ENCODE results near the gene RGS11. TPM values are rescaled to one million over a fixed set of nuclear protein-coding genes. Genes with fewer than 3 reads are reported as not detected.

Gene RGS11
- total RNA-seq, 1 experiment from 2014 or later, result not detected

DNA sequence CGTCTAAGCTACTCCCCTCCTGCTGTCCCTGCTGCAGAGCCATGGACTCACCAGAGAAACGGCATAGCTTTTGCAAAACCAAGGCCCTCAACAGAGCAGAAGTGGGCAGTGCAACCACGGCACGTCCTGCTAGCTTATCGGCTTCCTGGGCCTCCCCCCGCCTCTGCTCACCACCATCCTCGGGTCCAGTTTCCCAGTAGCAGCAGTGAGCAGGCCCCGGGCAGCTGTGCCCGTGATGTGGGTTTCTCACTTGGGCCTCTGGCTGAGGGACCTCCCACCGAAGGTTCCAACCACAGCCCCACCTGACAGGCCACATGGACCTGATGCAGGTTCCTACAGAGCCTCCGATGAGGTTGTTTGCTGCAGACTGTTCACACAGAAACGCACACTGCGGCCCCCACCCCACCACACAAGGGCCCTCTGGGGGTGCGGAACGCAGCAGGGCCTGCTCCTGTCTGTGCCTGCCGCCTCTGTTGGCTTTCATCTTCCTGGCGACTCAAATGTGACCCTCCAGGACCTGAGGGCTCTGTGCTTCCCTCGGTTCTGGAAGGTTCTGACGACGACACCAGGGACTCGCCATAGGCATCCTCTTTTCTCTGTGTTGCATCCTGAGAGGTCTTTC, 32.1 kb upstream of the RGS11 start:
- Histone ChIP-seq H3K4me3 (no peak overlapping the region), H3K4me1 (replicated peaks) (no peaks in the 10 kb centered on the region), H3K9me3 (replicated peaks) (no peaks in the 10 kb centered on the region), H3K36me3 (peaks cover 21% of the 10 kb centered on the region), H3K27ac (no peak overlapping the region), H3K27me3 (replicated peaks) (no peaks in the 10 kb centered on the region)
- DNase-seq (ENCODE audit: low read depth in 1 of 2, low spot score in 2 of 2), result no peak

DNA sequence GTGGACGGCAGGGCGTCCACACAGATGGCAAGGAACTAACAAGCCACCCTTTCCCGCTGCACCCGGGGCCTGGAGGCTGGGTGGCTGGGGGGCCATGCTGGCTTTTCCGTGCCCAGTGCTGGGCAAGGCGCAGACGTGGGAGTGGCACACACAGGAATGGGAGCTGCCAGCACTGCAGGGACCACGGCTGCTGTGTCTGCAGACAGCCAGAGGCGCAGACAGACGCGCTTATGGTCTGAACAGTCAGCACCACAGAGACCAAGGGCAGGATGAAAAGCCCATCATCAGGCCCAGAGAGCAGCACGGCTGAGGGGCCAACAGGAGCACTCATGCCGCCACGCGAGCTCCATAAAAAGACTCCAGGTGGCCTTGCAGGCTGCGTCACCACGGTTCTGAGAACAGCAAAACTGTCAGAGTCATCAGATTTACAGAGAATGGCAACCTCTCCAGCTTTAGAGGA, 31.2 kb upstream of the RGS11 start:
- no peak for DNase-seq (ENCODE audit: low read depth in 1 of 2, low spot score in 2 of 2)
- Histone ChIP-seq H3K4me1 (replicated peaks) (no peaks in the 10 kb centered on the region), H3K4me3 (no peak overlapping the region), H3K9me3 (replicated peaks) (no peaks in the 10 kb centered on the region), H3K27me3 (replicated peaks) (no peaks in the 10 kb centered on the region), H3K27ac (no peak overlapping the region), H3K36me3 (peaks cover 21% of the 10 kb centered on the region)

DNA sequence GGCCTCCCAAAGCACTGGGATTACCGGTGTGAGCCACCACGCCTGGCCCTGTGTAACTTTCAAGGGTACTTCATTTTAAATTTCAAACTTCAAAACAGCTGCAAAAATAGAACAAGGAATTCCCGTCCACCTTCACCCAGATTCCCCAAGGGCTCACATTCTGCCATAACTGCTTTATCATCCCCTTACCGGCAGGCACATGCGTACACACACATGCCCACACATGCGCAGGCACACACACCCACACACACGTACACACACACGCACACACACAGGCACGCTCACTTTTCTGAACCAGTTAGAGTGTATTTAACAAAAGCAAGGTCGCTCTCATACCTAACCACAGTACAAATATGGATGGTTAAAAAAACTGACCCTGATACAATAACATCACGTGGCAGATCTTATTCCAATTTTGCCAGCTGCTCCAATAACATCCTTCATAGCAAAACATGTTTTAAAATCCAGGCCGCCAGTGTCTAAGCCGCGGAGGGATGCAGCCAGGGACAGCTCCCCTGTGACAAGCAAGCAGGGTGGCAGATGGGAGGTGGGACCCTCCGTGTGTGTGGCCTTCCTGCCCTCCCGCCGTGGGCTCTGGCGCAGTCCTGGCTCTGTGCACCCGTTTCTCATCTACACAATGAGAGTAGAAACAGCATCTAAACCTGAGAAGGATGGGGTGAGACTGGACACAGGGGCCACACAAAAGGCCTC, 30.3 kb upstream of the RGS11 start:
- no peak overlapping the region for H3K27ac ChIP-seq
- no peak overlapping the region for H3K4me3 ChIP-seq
- no peaks in the 10 kb centered on the region for H3K9me3 ChIP-seq (replicated peaks)
- H3K36me3 ChIP-seq, result peaks cover 21% of the 10 kb centered on the region
- H3K4me1 ChIP-seq (replicated peaks), result no peaks in the 10 kb centered on the region
- no peak for DNase-seq (ENCODE audit: low read depth in 1 of 2, low spot score in 2 of 2)
- H3K27me3 ChIP-seq (replicated peaks), result no peaks in the 10 kb centered on the region

DNA sequence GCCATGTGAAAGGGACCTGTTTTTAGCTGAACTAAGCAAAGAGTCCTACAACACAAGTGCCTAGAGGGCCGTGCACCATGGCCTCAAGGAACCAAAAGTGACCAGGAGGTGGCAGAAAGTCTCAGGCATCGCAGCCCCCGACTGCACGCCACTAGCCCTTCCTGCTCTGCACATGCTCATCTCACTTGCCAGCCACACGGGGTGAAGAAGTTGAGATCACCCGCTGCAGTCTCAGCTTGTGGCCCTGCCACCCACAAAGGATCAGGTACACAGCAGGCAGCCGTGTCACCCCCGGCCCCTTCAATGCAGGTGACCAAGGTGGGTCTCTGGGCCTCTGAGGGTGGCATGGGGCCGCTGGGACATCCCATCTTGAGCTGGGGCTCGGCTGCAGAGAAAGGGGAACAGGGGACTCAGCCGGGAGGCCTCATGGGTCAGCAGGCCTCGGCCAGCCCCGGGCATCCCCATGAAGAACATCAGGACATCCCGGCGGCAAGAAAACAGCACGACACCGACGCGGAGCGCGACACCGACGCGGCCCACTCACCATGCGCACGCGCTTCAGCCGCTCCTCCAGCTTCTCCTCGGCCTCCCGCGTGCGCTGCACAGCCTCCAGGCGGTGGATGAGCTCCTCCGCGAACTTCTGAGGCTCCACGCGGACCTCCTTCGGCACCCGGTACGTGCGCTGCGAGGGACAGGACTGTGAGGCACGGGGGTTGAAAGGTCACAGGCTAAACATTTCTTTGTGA, 28.2 kb upstream of the RGS11 start:
- DNase-seq (ENCODE audit: low read depth in 1 of 2, low spot score in 2 of 2), result no peak
- peaks cover 15% of the 10 kb centered on the region for H3K36me3 ChIP-seq

DNA sequence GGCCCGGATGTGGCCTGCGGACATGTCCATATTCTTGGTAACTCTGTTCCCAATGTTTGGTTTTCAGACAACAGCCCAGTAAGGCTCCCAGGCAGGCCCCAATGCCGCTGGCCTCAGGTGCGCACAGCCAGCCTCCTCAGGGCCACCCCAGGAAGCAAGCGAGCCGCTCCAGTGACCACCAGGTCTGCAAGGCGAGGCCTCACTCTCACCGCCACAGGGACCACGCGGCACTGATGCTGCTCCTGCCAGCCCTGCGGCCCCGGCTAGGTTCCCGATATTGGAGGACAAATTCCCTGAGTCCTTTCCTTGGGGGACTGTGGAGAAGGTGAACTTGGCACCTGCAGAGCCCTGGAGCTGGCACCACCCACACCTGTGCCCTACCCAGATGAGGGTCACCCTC, 26.2 kb upstream of the RGS11 start:
- Histone ChIP-seq H3K27me3 (replicated peaks) (no peaks in the 10 kb centered on the region), H3K9me3 (replicated peaks) (no peaks in the 10 kb centered on the region), H3K36me3 (peaks cover 12% of the 10 kb centered on the region), H3K27ac (no peak overlapping the region), H3K4me3 (no peak overlapping the region), H3K4me1 (replicated peaks) (no peaks in the 10 kb centered on the region)
- no peak for DNase-seq (ENCODE audit: low read depth in 1 of 2, low spot score in 2 of 2)

More for the DNA sequence above, 28.2 kb upstream of the RGS11 start:
- H3K9me3 ChIP-seq (replicated peaks), result no peaks in the 10 kb centered on the region
- no peaks in the 10 kb centered on the region for H3K4me1 ChIP-seq (replicated peaks)
- H3K27ac ChIP-seq, result no peak overlapping the region
- H3K27me3 ChIP-seq (replicated peaks), result no peaks in the 10 kb centered on the region
- no peak overlapping the region for H3K4me3 ChIP-seq

DNA sequence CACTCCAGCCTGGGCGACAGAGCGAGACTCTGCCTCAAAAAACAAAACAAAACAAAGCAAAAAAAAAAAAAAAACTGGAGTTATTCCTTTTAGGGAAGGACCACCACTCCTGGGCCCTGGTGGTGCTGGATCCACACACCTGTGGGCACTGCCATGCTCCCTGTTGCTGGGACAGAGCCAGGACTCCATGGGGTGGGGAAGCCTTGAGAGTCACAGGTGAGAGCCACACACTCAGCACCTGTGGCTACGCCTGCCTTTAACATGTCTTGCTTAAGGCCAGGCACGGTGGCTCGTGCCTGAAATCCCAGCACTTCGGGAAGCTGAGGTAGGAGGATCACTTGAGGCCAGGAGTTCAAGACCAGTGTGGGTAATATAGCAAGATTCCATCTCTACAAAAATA, 25.5 kb upstream of the RGS11 start:
- Histone ChIP-seq H3K9me3 (replicated peaks) (no peaks in the 10 kb centered on the region), H3K27ac (no peak overlapping the region), H3K36me3 (peaks cover 14% of the 10 kb centered on the region), H3K4me1 (replicated peaks) (no peaks in the 10 kb centered on the region), H3K4me3 (no peak overlapping the region), H3K27me3 (replicated peaks) (no peaks in the 10 kb centered on the region)
- DNase-seq (ENCODE audit: low read depth in 1 of 2, low spot score in 2 of 2), result no peak

DNA sequence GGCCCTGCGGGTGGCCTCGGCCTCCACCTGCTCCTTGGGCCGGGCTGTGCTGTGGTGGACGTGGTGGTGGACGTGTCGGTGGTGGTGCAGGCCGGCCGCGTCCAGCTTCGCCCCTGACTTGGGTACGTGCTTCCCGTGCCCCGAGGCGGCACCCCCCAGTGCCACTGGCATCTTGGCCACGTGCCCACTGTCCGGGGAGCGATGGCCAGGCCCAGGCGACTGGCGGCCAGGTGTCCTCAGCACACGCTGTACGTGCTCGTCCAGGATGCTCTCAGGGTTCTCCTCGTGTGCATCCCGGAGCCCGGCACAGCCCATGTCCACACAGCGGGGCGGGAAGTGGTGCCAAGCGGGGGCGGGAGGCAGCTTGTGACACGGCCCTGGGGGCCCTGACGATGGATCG, 22.1 kb upstream of the RGS11 start:
- H3K27ac ChIP-seq, result no peak overlapping the region
- no peak for DNase-seq (ENCODE audit: low read depth in 1 of 2, low spot score in 2 of 2)
- peaks cover 21% of the 10 kb centered on the region for H3K36me3 ChIP-seq
- H3K9me3 ChIP-seq (replicated peaks), result no peaks in the 10 kb centered on the region
- H3K4me1 ChIP-seq (replicated peaks), result no peaks in the 10 kb centered on the region
- H3K27me3 ChIP-seq (replicated peaks), result no peaks in the 10 kb centered on the region
- H3K4me3 ChIP-seq, result no peak overlapping the region

DNA sequence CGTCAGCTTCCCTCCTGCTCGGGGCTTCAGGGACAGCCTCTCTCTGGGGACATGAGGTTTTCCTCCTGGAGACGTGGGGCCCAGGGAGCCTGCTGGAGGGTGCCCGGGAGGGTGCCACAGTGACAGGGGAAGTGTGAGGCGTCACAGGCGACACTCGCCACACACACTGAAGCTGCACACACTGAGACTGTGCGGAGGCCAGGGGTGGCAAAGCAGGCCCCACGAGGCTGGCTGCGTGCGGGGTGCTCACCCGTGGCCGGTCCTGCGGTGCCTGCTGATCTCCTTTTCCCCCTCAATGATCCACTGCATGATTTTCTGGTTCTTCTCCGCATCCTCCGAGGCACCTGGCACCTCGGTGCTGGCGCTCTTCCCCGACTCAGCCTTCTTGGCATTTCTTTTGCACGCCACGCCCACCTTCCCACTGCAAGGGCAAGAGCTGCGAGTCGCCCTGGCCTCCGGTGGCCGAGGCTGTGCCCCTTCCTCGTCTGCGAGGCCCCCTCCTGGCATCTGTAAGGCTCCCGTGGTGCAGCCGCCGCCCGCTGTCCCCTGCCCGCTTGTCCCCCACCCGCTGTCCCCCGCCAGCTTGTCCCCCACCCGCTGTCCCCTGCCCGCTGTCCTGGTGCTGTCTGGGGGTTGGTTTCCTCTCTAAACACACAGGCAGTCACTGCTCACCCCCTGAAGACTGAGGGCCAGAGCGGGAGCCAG, 21.2 kb upstream of the RGS11 start:
- H3K27me3 ChIP-seq (replicated peaks), result no peaks in the 10 kb centered on the region
- no peak for DNase-seq (ENCODE audit: low read depth in 1 of 2, low spot score in 2 of 2)
- no peak overlapping the region for H3K4me3 ChIP-seq
- H3K9me3 ChIP-seq (replicated peaks), result no peaks in the 10 kb centered on the region
- no peak overlapping the region for H3K27ac ChIP-seq
- H3K4me1 ChIP-seq (replicated peaks), result no peaks in the 10 kb centered on the region
- H3K36me3 ChIP-seq, result peaks cover 25% of the 10 kb centered on the region

DNA sequence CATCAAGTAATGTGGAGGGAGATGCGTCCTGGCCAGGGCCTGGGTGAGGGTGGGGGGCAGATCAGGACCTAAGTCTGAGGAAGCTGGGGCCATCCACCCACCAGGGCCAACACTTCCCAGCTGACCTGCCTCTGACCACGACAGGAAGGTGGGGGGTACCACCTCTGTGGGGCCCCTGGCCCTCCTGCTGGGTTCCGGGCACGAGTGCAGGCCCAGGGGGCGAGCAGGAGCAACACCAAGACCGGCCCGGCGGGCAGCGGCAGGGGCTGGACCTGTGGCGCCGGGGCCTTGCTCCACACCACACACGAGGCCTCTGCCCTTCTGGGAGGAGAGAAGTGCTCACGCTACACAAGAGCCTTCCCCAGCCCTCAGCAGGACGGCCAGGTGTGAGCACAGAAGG, 20.5 kb upstream of the RGS11 start:
- peaks cover 28% of the 10 kb centered on the region for H3K36me3 ChIP-seq
- H3K4me1 ChIP-seq (replicated peaks), result no peaks in the 10 kb centered on the region
- no peak for DNase-seq (ENCODE audit: low read depth in 1 of 2, low spot score in 2 of 2)
- H3K4me3 ChIP-seq, result no peak overlapping the region
- H3K27ac ChIP-seq, result no peak overlapping the region
- no peaks in the 10 kb centered on the region for H3K9me3 ChIP-seq (replicated peaks)
- H3K27me3 ChIP-seq (replicated peaks), result no peaks in the 10 kb centered on the region

DNA sequence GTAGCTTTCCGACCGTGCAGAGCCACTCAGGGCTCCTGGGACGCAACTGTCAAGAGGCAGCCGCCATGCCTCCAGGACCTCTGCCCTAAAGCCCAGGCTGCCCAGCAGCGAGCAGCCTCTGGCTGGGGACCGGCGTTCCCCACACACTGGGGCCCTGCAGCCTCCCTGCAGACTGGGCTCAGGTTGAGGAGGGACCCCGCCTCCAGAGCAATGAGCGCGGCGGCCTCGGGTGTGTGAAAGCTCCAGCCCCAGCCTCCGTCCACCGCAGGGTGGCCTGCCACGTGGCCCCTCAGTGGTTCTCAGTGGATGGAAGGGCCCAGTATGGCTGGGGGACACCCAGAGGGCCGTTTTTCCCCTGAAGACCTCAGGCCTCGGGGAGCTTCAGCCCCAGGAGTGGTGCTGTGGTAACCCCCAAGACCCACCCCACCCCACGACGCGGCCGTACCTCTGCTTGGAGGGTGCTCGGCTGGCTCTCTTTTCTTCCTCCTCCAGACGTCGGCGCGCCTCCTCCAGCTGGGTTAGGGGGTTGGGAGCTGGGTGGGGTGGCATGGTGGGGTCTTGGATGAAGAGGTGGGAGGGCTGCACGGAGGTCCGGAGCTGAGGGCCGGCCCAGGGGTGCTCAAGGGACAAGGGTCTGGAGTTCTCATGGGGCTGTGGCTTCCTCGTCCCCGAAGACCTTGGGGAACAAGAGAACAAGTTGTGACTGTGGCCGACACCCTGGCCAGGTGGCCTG, 17.5 kb upstream of the RGS11 start:
- H3K4me3 ChIP-seq, result no peak overlapping the region

DNA sequence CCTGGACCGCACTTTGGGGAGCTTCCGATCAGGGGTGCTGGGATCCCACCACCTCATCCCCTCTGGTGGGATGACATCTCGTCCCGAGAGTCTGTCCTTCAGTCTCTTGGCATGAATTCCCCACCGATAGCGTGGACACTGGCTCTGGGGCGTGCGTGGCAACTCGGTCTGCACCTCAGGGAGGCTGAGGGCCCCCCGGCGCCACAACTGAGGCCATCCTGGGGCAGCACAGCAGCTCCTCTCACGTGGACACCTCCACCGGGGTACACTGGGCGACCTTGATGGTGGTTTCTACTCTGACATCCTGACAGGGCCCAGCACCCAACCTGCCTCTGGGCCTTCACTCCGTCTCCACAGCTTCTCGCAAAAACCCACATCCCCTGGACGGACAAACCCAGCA, 15.8 kb upstream of the RGS11 start:
- no peaks in the 10 kb centered on the region for H3K27me3 ChIP-seq (replicated peaks)
- peaks cover 5% of the 10 kb centered on the region; the same call in 1 of the 2 replicates for H3K9me3 ChIP-seq (replicated peaks)
- no peak overlapping the region for H3K27ac ChIP-seq
- peaks cover 51% of the 10 kb centered on the region for H3K36me3 ChIP-seq
- no peaks in the 10 kb centered on the region for H3K4me1 ChIP-seq (replicated peaks)
- H3K4me3 ChIP-seq, result no peak overlapping the region
- DNase-seq (ENCODE audit: low read depth in 1 of 2, low spot score in 2 of 2), result no peak

More for the DNA sequence above, 17.5 kb upstream of the RGS11 start:
- no peak overlapping the region for H3K27ac ChIP-seq
- H3K9me3 ChIP-seq (replicated peaks), result no peaks in the 10 kb centered on the region
- H3K36me3 ChIP-seq, result peaks cover 42% of the 10 kb centered on the region
- no peaks in the 10 kb centered on the region for H3K27me3 ChIP-seq (replicated peaks)
- H3K4me1 ChIP-seq (replicated peaks), result no peaks in the 10 kb centered on the region
- no peak for DNase-seq (ENCODE audit: low read depth in 1 of 2, low spot score in 2 of 2)

DNA sequence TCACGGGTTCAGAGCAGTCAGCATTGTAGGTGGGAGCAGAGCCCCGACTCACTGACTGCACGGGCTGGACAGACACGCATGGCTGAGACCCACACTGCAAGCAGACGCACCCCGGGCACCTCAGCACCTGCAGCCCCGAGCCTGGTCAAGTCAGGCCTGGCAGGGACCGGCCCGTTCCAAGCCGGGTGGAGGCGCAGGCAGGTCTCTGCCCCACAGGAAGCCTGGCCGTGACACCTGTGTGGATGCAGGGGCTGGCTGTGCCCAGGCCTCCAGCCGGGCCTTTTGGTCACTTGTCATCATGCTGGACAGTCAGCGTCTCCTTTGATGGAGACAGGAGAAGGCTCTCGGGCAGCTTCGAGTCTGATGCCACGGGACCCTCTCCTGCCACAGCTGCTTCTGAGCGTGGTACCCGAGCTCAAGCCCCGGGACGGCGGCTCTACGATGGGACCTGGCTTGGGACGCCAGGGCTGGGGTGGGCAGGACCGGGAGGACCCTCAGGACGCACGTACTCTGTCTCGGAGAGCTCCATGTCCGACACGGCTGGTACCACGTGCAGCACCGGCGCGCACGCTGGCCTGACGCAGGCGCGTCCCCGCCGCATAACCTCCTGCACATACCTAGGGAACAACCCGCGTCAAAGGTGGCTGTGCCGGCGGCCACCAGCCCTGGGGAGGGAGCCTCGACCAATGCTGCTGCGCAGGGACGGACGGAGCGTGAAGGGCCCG, 15.1 kb upstream of the RGS11 start:
- Histone ChIP-seq H3K4me1 (replicated peaks) (no peaks in the 10 kb centered on the region), H3K27me3 (replicated peaks) (no peaks in the 10 kb centered on the region), H3K4me3 (no peak overlapping the region), H3K27ac (no peak overlapping the region), H3K9me3 (replicated peaks) (peaks cover 7% of the 10 kb centered on the region; the same call in 1 of the 2 replicates), H3K36me3 (peaks cover 51% of the 10 kb centered on the region)
- no peak for DNase-seq (ENCODE audit: low read depth in 1 of 2, low spot score in 2 of 2)
